ENCODE data around the gene ELL. TPM values are rescaled to one million over a fixed set of nuclear protein-coding genes. Genes with fewer than 3 reads are reported as not detected.

ELL gene
- total and polyA plus RNA-seq, 9 of the 15 experiments (the other 6 are each of a cell fraction or from before 2014, with no cell fraction given), result 0.24 to 22.5 (median 4.1) TPM

- TF ChIP-seq ZBTB11 (CRISPR knock-in tag; IDR thresholded peaks at IDR 0.05), result no peak
- TF ChIP-seq HNRNPUL1 (IDR thresholded peaks at IDR 0.05; ENCODE audit: low read length), result no peak
- TF ChIP-seq ARID3B (CRISPR knock-in tag; IDR thresholded peaks at IDR 0.05; ENCODE audit: borderline replicate concordance), result no peak
- TF ChIP-seq JUNB (CRISPR knock-in tag; conservative IDR thresholded peaks at IDR 0.05), result no peak
- TF ChIP-seq HMG20A (CRISPR knock-in tag; conservative IDR thresholded peaks at IDR 0.05), result no peak
- no peak for TF ChIP-seq KDM1A (IDR thresholded peaks at IDR 0.05)
- TF ChIP-seq PHB2 (IDR thresholded peaks at IDR 0.05; ENCODE audit: low read depth), result no peak
- no peak for TF ChIP-seq CBX5 (IDR thresholded peaks at IDR 0.05; ENCODE audit: borderline replicate concordance, low read depth)
These were observed 27.6 kb downstream of the ELL start (continued) for GRCh38 chr19:18494267-18494607.
